Measurements from ENCODE around the gene FEZ2.

Gene FEZ2

GRCh38 chr2:36586672-36587071, 11.3 kb downstream of the FEZ2 start:
- no peak for DNase-seq

GRCh38 chr2:36584148-36584794, 13.7 kb downstream of the FEZ2 start:
- DNase-seq: no peak

- no peak for DNase-seq
These were observed 15.0 kb downstream of the FEZ2 start for GRCh38 chr2:36582951-36583350.

- DNase-seq: no peak
These were observed 15.4 kb downstream of the FEZ2 start for GRCh38 chr2:36582538-36582937.

- no peak for DNase-seq
These were observed 18.7 kb downstream of the FEZ2 start for GRCh38 chr2:36579297-36579664.

GRCh38 chr2:36578343-36579296, 19.3 kb downstream of the FEZ2 start:
- DNase-seq: no peak

GRCh38 chr2:36577884-36578283, 20.1 kb downstream of the FEZ2 start:
- no peak for DNase-seq

- no peak for DNase-seq
These were observed 23.4 kb downstream of the FEZ2 start for GRCh38 chr2:36574560-36574959.

GRCh38 chr2:36573165-36573564, 24.8 kb downstream of the FEZ2 start:
- DNase-seq: no peak

GRCh38 chr2:36572719-36573059, 25.3 kb downstream of the FEZ2 start:
- no peak for DNase-seq

- DNase-seq: no peak
These were observed 25.8 kb downstream of the FEZ2 start for GRCh38 chr2:36572054-36572718.

- no peak for DNase-seq
These were observed 27.6 kb downstream of the FEZ2 start for GRCh38 chr2:36570416-36570815.

- no peak for DNase-seq
These were observed 28.6 kb downstream of the FEZ2 start for GRCh38 chr2:36569267-36569856.

- no peak for DNase-seq
These were observed 29.3 kb downstream of the FEZ2 start for GRCh38 chr2:36568516-36569246.

GRCh38 chr2:36567711-36568408, 30.1 kb downstream of the FEZ2 start:
- no peak for DNase-seq

- DNase-seq: no peak
These were observed 31.1 kb downstream of the FEZ2 start for GRCh38 chr2:36566887-36567286.

GRCh38 chr2:36565712-36566111, 32.3 kb downstream of the FEZ2 start:
- no peak for DNase-seq

GRCh38 chr2:36564377-36564930, 33.5 kb downstream of the FEZ2 start:
- DNase-seq: no peak

- DNase-seq: no peak
These were observed 34.9 kb downstream of the FEZ2 start for GRCh38 chr2:36562973-36563532.

- no peak for DNase-seq
These were observed 35.7 kb downstream of the FEZ2 start for GRCh38 chr2:36562240-36562639.

- DNase-seq: no peak
These were observed 36.6 kb downstream of the FEZ2 start for GRCh38 chr2:36561237-36561944.

Data from activated T-cell treated with anti-CD3 and anti-CD28 coated beads, Interleukin-2, amount 50 U/mL, for 1 hour (primary cell).